Mesodermal cell (in vitro differentiated cells): ENCODE measurements around the gene SYT5.

ENCODE experiments used
- H3K27ac ChIP-seq: 2 replicates; pipeline ENCODE4 v1.7.0; 2013; ENCODE audit warnings: mild to moderate bottlenecking, low read depth, low read length, moderate library complexity; ENCODE audit not compliant: severe bottlenecking
- H3K36me3 ChIP-seq: 2 replicates; pipeline ENCODE4 v1.7.1; 2013; ENCODE audit warnings: mild to moderate bottlenecking, low read length, moderate library complexity; ENCODE audit not compliant: control insufficient read depth, insufficient read depth
- H3K4me1 ChIP-seq: one replicate; pipeline ENCODE4 v1.7.1; 2013; ENCODE audit warnings: mild to moderate bottlenecking, low read length; ENCODE audit not compliant: insufficient read depth, control insufficient read depth, poor library complexity, severe bottlenecking
- H3K4me3 ChIP-seq: 2 replicates; pipeline ENCODE4 v1.7.0; 2013; ENCODE audit warnings: low read length, control low read depth, mild to moderate bottlenecking; ENCODE audit not compliant: insufficient read depth, poor library complexity, severe bottlenecking; ENCODE audit errors: extremely low read depth
- H3K9me3 ChIP-seq: 2 replicates; pipeline ENCODE4 v1.7.1; 2013; ENCODE audit warnings: mild to moderate bottlenecking, low read length, moderate library complexity; ENCODE audit not compliant: control insufficient read depth
- WGBS, 2 experiments: methylation state at CpG; one replicate each; pipeline ENCODE4 v1.1.5; 2013; ENCODE audit warnings: missing lambda C conversion rate in 2 of 2; ENCODE audit not compliant: insufficient coverage in 2 of 2; 5-methylcytosine and 5-hydroxymethylcytosine counted together

Gene SYT5

DNA sequence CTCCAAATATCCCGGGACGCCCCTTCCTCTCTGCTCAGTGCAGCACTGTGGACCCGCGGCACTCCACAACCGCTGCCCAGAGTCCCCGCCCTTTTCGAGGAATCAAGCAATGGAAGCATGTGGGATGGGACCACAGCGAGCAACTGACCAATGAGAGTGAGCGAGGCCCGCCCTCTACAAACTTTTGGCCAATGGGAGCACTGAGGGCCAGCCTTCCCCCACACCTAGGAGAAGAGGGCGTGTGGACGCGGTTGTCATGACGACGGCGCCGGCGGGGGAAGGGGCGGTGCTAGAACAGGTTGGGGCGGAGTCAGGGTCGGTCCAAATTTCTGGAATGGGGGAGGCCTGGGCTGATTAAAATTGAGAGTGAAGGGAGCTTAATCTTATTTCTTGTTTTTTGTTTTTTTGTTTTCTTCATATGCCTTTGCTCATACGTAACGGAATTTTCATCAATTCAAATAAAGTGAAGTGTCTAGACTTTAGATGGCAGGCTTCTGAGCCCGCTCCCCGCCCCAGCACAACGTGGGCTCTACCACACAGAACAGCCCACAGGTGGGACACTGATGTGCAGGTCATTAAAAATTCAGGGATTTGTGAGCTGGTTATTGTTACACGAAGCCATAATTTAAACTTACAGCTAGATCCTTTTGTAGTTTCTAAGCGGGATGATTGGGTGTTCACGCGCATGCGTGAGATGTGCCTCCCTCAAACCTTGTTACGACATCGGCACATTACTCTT is 13.4 kb downstream of the SYT5 start, which contains the start of gene DNAAF3:
Gene DNAAF3, minus strand, starts transcription at position 84 of the 739 bp plus-strand sequence. CDS start 200 bp downstream, outside the sequence.
- Histone ChIP-seq H3K36me3 (no peaks in the 10 kb centered on the region), H3K4me3 (peak within 1 kb of the TSS; percentile 53), H3K9me3 (no peaks in the 10 kb centered on the region), H3K27ac (peak within 1 kb of the TSS; percentile 1), H3K4me1 (no peaks in the 10 kb centered on the region)
- WGBS, 2 experiments: 0 to 1% methylated on average over 10 to 14 of the region's 33 CpGs

DNA sequence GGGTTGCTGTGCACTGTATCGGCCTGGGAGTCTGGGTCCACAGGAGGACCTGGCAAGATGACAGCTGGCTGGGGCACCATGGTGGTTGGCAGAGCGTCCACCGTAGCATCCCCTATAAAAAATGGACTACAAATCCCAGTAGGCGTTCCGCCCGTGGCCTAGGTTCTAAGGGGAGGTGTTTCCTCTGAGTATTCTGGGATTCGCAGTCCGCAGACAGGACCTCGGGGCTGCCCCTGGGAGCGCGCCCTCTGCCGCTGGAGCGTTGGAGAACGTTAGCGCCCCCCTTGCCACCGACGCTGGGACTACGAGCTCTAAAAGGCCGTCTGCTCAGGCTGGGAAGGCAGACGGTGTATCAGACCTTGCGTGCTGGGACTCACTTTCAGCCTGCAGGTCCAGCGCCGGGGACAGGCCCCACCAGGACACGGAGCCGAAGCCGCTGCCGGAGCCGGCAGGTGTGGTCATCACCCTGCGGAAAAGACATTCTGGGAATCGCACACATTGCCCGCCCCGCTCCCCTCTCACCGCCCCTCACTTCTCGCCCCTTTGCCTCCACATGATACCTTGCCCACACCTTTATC is 14.0 kb downstream of the SYT5 start:
- WGBS, 2 experiments: 4 to 5% methylated on average over 27 to 29 of the region's 34 CpGs
- no peaks in the 10 kb centered on the region for H3K9me3 ChIP-seq
- peak overlapping the region; percentile 53 for H3K4me3 ChIP-seq
- no peaks in the 10 kb centered on the region for H3K4me1 ChIP-seq
- H3K27ac ChIP-seq: no peak overlapping the region
- no peaks in the 10 kb centered on the region for H3K36me3 ChIP-seq

DNA sequence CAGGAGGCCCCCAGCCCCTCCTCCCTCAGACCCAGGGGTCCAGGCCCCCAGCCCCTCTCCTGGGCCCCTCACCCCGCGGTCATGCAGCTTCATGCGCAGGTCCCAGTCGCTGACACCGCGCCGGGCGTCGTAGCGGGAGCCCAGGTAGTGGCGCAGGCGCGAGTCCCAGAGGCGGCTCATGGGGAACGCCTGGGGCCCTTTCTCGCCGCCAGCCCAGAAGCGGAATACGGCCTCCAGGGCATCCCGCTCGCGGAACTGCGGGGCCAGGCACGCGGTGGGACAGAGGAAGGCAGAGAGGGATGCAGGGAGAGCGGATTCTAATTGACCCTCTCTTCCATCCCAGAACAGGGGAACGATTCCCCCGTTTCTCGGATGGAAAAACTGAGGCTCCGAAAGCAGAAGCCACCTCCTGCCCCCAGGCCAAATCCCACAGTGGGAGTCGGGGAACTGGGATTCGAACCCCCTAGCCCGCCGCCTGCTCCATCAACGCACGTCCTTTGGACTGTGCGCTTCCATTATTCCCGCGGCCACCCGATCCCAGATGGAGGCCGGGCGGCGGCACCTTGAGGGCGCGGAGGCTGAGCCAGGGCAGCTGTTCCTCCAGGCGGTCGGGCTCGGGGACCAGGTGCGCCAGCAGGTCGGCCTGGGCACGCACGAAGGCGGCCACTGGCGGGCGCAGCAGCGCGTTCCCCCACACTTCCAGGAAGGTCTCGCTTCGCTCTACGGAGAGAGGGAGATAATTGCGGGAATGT is 18.3 kb downstream of the SYT5 start:
- H3K27ac ChIP-seq: no peak overlapping the region
- H3K4me1 ChIP-seq: peaks cover 17% of the 10 kb centered on the region
- no peaks in the 10 kb centered on the region for H3K9me3 ChIP-seq
- H3K4me3 ChIP-seq: no peak overlapping the region
- no peaks in the 10 kb centered on the region for H3K36me3 ChIP-seq
- WGBS, 2 experiments: 91 to 93% methylated on average over 43 to 53 of the region's 61 CpGs

DNA sequence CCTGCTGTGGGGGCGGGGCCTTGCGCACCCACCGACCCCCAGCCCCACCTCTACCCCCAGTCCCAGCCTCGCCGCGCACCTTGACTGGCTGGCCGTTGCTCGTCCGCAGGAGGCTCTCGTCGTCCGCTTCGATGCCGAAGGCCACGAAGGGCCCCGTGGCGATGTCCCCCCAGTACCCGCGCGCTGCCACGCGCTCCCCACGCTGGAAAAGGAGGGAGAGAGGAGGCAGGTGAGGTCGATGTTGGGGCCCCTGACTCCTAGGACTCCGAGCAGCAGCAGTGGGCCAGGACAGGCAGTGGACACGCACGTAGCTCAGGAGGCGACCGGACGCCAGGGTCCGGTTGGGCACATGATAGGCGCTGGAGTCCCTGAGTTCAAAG is 19.1 kb downstream of the SYT5 start:
- Histone ChIP-seq H3K36me3 (no peaks in the 10 kb centered on the region), H3K9me3 (no peaks in the 10 kb centered on the region)
- 55 to 60% methylated on average over 29 to 32 of the region's 32 CpGs for WGBS, 2 experiments

DNA sequence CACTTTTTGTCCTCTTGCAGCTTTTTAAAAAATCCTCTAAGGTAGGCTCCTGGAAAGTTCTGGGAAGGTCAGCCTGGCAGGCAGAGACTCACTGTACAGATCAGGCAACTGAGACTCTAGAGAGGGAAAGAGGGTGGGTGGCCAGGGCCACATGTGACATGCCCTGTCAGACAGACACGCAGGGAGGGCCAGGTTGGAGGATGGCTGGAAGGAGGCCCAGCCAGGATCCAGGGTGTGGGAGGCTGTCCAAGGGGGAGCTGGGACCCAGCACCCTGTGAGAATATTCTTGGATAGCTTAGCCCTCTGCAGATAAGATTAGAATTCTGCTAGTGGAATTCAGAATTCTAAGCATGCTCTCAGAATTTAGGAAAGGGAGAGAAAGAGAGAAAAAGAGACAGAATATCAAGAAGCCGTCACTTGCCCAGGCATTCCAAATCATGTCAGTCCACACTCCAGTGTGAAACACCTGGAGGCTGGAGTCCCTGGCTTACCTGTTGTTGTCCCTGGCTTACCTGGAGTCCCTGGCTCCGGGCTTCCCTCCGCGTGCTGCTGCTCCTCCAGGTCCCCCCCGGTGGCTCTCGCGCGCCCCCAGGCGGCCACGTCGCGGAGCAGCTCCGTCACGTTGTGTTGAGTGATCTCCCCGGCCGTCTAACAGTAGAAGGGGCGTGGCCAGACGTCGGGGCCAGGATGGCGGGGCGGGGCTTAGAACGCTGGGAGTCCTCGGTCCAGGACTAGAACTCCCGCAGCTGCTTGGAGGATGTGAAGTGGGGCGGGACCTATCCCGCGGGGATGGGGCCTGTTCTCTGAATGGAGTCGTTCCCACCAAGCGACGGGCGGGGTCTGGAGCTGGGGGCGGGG is 19.7 kb downstream of the SYT5 start:
- no peaks in the 10 kb centered on the region for H3K36me3 ChIP-seq
- WGBS, 2 experiments: 6 to 10% methylated on average over 15 to 22 of the region's 33 CpGs
- H3K27ac ChIP-seq: no peak overlapping the region
- no peaks in the 10 kb centered on the region for H3K9me3 ChIP-seq
- H3K4me3 ChIP-seq: no peak overlapping the region
- H3K4me1 ChIP-seq: peaks cover 17% of the 10 kb centered on the region

More for the DNA sequence above, 19.1 kb downstream of the SYT5 start:
- H3K27ac ChIP-seq: no peak overlapping the region
- peaks cover 17% of the 10 kb centered on the region for H3K4me1 ChIP-seq
- no peak overlapping the region for H3K4me3 ChIP-seq

DNA sequence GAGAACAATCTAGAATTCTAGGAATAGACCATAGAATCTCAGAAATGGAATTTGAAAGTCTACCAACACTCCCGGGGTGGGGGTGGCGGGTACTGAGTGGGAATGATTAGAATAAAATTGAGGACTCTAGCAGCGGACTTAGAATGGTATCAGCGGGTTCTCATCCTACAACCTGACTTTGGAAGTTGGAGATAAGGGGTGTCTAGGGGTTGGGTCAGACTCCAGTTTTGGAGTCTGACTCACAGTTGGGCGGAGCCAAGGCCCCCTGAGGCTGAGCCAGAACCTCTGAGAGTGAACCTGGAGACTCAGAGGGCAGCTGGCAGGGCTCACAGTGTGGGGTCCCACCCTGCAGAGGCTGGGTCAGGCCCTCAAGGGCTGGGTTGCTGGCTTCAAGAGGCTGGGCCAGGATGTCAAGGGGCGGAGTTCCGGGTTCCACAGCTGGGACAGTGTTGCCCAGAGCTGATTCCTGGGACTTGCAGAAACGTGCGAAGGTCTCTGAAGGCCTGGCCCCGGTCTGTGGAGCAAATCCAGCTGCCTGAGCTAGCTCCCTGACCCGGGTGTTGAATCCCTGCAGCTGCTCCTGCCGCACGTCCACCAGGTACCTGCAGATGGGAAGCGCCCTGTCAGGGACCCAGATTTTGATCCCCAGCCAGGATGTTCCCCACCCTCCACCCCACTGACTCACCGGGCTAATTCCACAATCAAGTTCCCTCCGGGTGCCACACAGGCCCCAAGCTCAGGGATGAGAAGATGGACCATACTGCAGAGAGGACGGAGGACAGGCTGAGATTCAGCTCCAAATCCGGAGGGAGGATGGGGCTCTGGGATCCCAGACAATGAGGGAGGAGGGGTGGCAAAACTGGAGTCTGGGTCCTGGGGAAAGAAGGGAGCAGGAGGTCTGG is 21.0 kb downstream of the SYT5 start:
- Histone ChIP-seq H3K27ac (peak overlapping the region; percentile 33), H3K4me1 (peaks cover 17% of the 10 kb centered on the region), H3K36me3 (no peaks in the 10 kb centered on the region), H3K4me3 (no peak overlapping the region), H3K9me3 (no peaks in the 10 kb centered on the region)
- 66 to 69% methylated on average over 13 to 18 of the region's 18 CpGs for WGBS, 2 experiments

DNA sequence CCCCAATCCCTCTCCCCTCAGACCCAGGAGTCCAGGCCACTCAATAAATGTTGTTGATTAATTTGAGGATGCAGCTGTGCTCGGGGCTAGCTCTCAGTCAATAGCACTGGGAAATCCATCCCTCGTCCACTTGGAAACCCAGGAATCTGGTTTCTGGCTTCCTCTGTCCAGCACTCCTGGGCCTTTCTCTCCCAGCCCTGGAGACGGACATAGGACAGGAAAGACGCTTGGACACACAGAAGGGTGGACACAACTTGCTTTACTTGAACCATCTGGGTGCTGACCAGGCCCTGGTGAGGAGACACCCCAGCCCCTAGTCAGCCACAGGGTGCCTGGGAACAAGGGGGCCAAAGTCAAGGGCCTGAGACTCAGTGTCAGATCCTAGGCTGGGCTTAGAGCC is 21.7 kb downstream of the SYT5 start:
- H3K36me3 ChIP-seq: no peaks in the 10 kb centered on the region
- 89 to 94% methylated on average over 4 of the region's 4 CpGs for WGBS, 2 experiments

DNA sequence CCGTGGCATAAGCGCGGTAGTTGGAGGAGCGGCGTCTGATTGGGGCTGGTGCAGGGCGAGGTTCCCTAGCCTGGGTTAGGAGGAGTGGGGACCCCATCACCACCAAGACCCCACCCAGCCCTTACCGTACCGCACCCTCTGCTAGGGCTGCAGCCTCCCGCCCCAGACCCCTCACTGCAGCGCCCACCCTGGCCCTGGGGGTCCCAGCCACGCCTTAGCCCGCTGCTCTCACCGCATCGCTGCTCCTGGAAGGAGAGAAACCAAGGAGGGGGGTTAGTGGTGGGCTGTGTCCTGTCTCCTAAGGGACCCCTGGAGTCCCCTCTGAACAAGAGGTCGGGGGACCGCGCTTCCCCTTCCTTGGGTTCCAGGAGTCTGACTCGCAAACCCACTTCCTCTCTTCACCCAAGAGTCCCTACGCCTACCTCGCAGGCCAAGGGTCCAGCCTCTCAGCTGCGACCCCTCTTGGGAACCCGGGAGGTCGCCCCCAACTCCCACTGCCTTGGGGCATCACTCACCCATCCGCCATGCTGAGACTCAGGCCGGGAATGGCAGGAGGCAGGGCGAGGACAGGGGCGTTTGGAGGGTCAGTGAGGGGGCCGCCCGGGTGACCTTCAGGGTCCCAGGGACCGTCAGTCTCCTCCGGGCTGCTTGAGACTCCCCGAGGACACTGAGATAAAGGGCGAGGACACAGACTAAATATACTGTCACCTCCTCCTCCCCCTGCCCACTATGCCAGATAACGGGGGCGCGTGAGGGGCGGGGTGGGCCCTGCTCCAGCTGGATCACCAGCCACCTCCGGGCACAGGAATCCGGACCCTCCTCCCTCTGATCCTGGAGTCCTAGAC is 22.8 kb downstream of the SYT5 start, which contains the start of gene TNNI3:
Gene TNNI3, minus strand, starts transcription at position 669 of the 845 bp plus-strand sequence. Its CDS starts 143 bp downstream, at position 526.
- Histone ChIP-seq H3K9me3 (no peaks in the 10 kb centered on the region), H3K27ac (peak within 1 kb of the TSS; percentile 33), H3K36me3 (no peaks in the 10 kb centered on the region), H3K4me1 (peaks cover 17% of the 10 kb centered on the region), H3K4me3 (no peak within 1 kb of the TSS)
- 87 to 93% methylated on average over 21 to 26 of the region's 39 CpGs for WGBS, 2 experiments

More for the DNA sequence above, 21.7 kb downstream of the SYT5 start:
- H3K27ac ChIP-seq: peak overlapping the region; percentile 33
- no peaks in the 10 kb centered on the region for H3K9me3 ChIP-seq
- no peak overlapping the region for H3K4me3 ChIP-seq
- peaks cover 17% of the 10 kb centered on the region for H3K4me1 ChIP-seq
